GM19328 (cell line): Measurements from ENCODE around the gene CERS5.

Source experiments
- ATAC-seq: cut with Tn5 transposase; IDR thresholded peaks from one replicate; pipeline ENCODE4 v1.9.1; 2021; ENCODE audit warnings: mild to moderate bottlenecking, moderate library complexity; ENCODE audit not compliant: unreplicated experiment

CERS5 gene

DNA sequence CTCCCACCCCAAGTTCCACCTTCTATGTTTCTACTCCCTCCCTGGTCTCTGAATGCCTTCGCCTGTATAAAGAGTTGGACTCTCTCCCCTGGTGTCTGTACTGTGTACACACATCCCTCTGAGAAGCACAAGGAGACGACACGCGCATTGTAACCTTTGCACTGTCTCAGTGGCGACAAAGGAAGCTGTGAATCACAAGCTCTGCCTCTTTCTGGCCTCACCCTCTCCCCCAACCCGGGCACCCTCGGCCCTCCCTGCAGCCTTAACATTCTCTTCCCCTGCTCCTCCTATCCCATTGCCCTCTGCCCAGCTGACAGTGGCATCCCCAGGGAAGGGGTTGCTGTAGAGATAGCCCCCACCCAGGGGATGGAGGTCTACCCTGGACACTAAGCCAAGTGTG, 84.5 kb downstream of the CERS5 start:
- ATAC-seq: no peak

GRCh38 chr12:50081096-50081808, 85.9 kb downstream of the CERS5 start:
- ATAC-seq: no peak

- ATAC-seq: no peak
Measured at GRCh38 chr12:50079771-50080170, 87.4 kb downstream of the CERS5 start.
